Adrenal gland (tissue), 5 donors: ENCODE data around the gene CEACAM18.

Experiments
- CTCF ChIP-seq, 6 experiments: fragments of 450-650 bp in 4 of 6; fragments of 200-600 bp in 2 of 6; sonication (generic) in 1 of 6; IDR thresholded peaks; 1 replicate in 5 of 6; 2 replicates in 1 of 6; pipeline versions ENCODE4 v1.5.1 to v1.8.0; 2016 to 2021; ENCODE audit warnings: antibody characterized with exemption in 6 of 6, mild to moderate bottlenecking in 2 of 6, moderate library complexity in 1 of 6
- POLR2A ChIP-seq, 2 donors: fragments of 450-650 bp; IDR thresholded peaks; one replicate each; pipeline ENCODE4 v1.6.1; 2017; ENCODE audit warnings: antibody characterized with exemption in 2 of 2, mild to moderate bottlenecking in 2 of 2, moderate library complexity in 1 of 2
- donor health status: DM: no; HTN: no; CAD: no.

GRCh38 chr19:51462276-51462675 is 16.1 kb upstream of the CEACAM18 start:
- TF ChIP-seq CTCF (IDR thresholded peaks at IDR 0.05) (no peak), POLR2A (IDR thresholded peaks at IDR 0.05) (no peak)
